GM12878 (cell line): ENCODE results near the gene PLEKHM2. TPM values are rescaled to one million over a fixed set of nuclear protein-coding genes. Genes with fewer than 3 reads are reported as not detected.

Experiments used
- ATAC-seq: fragments of 200-7000 bp; cut with Tn5 transposase; 3 replicates; pipeline ENCODE4 v1.9.1; 2020; ENCODE audit warnings: mild to moderate bottlenecking, moderate library complexity
- BruUV-seq: library from RNA; stranded (reverse); fragments of 400-500 nt; replicated peaks from 2 replicates; lab custom pipeline; 2021; lab: Mats Ljungman, UMichigan
- CTCF ChIA-PET: fragments of 300-600 bp; sonication (Branson Sonifier 250); formaldehyde crosslinking; extraction: SDS; loops from one replicate; lab custom pipeline; 2021; ENCODE audit warnings: inconsistent platforms; lab: Yijun Ruan, JAX
- POLR2A ChIA-PET: fragments of 350-600 bp; formaldehyde crosslinking; extraction: SDS; loops from one replicate; lab custom pipeline; 2021; ENCODE audit warnings: inconsistent platforms; lab: Charles Lee
- RAD21 ChIA-PET: fragments of 300-600 bp; sonication (Branson Sonifier 250); formaldehyde crosslinking; loops from one replicate; lab custom pipeline; 2023; ENCODE audit warnings: antibody characterized with exemption; ENCODE audit not compliant: unreplicated experiment; lab: Charles Lee
- SMC1A ChIA-PET: fragments of 300-600 bp; sonication (Branson Sonifier 250); formaldehyde crosslinking; loops from one replicate; lab custom pipeline; 2023; ENCODE audit not compliant: unreplicated experiment, uncharacterized antibody; lab: Charles Lee
- DNase-seq: peaks from one replicate; pipeline ENCODE4 v3.0.0-alpha.2; 2011; ENCODE audit warnings: low read depth, low spot score
- FAIRE-seq: peaks from 3 replicates; lab custom pipeline; 2011; peaks lifted over from hg19 to GRCh38; lab: Jason Lieb, UNC
- H2AFZ ChIP-seq: 2 replicates; pipeline ENCODE4 v1.6.0; 2011; ENCODE audit warnings: low read depth, low read length, control low read depth; ENCODE audit not compliant: control insufficient read depth
- H3K27ac ChIP-seq: 2 replicates; pipeline ENCODE4 v1.5.1; 2011; ENCODE audit warnings: control low read depth; ENCODE audit not compliant: control insufficient read depth, insufficient read depth
- H3K27me3 ChIP-seq, 2 experiments: replicated peaks in 1 of 2; 2 replicates each; pipeline versions ENCODE4 v1.6.0 to v1.6.1; 2011; ENCODE audit warnings: low read length in 1 of 2; ENCODE audit not compliant: control insufficient read depth in 2 of 2, insufficient read depth in 2 of 2
- H3K36me3 ChIP-seq, 2 experiments: 2 replicates each; pipeline ENCODE4 v1.5.1; 2011; ENCODE audit warnings: low read length in 1 of 2; ENCODE audit not compliant: control insufficient read depth in 2 of 2, insufficient read depth in 2 of 2
- H3K4me1 ChIP-seq: 2 replicates; pipeline ENCODE4 v1.6.1; 2011; ENCODE audit warnings: mild to moderate bottlenecking, low read length, moderate library complexity, mixed read lengths; ENCODE audit not compliant: control insufficient read depth, insufficient read depth
- H3K4me2 ChIP-seq: 2 replicates; pipeline ENCODE4 v1.6.0; 2011; ENCODE audit warnings: control low read depth; ENCODE audit not compliant: control insufficient read depth, insufficient read depth
- H3K4me3 ChIP-seq: fragments of 200-600 bp; sonication (generic); 2 replicates; pipeline ENCODE4 v1.5.1; 2016
- H3K79me2 ChIP-seq: 2 replicates; pipeline ENCODE4 v1.6.0; 2011; ENCODE audit warnings: low read length; ENCODE audit not compliant: control insufficient read depth, insufficient read depth
- H3K9ac ChIP-seq: 2 replicates; pipeline ENCODE4 v1.8.0; 2011; ENCODE audit warnings: low read length, control low read depth, mixed read lengths; ENCODE audit not compliant: control insufficient read depth, insufficient read depth
- H3K9me3 ChIP-seq: replicated peaks from 3 replicates; pipeline ENCODE4 v1.5.1; 2011; ENCODE audit warnings: mild to moderate bottlenecking, low read length; ENCODE audit not compliant: control insufficient read depth, insufficient read depth
- H4K20me1 ChIP-seq: 2 replicates; pipeline ENCODE4 v1.6.0; 2011; ENCODE audit not compliant: control insufficient read depth, insufficient read depth
- CHD4 ChIP-seq: fragments of 200-600 bp; sonication (generic); IDR thresholded peaks from 2 replicates; pipeline ENCODE4 v1.6.1; 2016; ENCODE audit warnings: mild to moderate bottlenecking
- E2F8 ChIP-seq: fragments of 450-650 bp; IDR thresholded peaks from 2 replicates; pipeline ENCODE4 v1.6.1; 2018; ENCODE audit warnings: mild to moderate bottlenecking, low read depth, moderate library complexity; ENCODE audit not compliant: partially characterized antibody
- MAX ChIP-seq: IDR thresholded peaks from 2 replicates; pipeline ENCODE4 v1.6.1; 2012; ENCODE audit warnings: low read depth, low read length, improper control_type of control experiment
- PBX3 ChIP-seq: IDR thresholded peaks from 2 replicates; pipeline ENCODE4 v1.6.1; 2011; ENCODE audit warnings: mild to moderate bottlenecking, low read depth, low read length, moderate library complexity; ENCODE audit not compliant: insufficient replicate concordance
- USF1 ChIP-seq: IDR thresholded peaks from 2 replicates; pipeline ENCODE4 v1.6.1; 2011; ENCODE audit warnings: borderline replicate concordance, low read depth, mild to moderate bottlenecking, moderate library complexity, mixed read lengths, low read length; ENCODE audit not compliant: insufficient read depth; ENCODE audit errors: extremely low read length
- WGBS: methylation state at CpG from one replicate; pipeline ENCODE4 v1.1.6; 2016; ENCODE audit warnings: low lambda C conversion rate; ENCODE audit not compliant: insufficient replicate concordance, insufficient coverage; ENCODE audit errors: missing lambda C conversion rate; 5-methylcytosine and 5-hydroxymethylcytosine counted together
- in situ Hi-C: fragments of 300-500 bp; cut with MboI; formaldehyde crosslinking; loops from 9 replicates; pipeline ENCODE4 v1.14.3; 2018; ENCODE audit warnings: mixed read lengths
- intact Hi-C: fragments of 100-400 bp; cut with micrococcal nuclease; formaldehyde crosslinking; loops from one replicate; pipeline ENCODE4 v1.14.2; 2022; ENCODE audit not compliant: unreplicated experiment
- polyA plus RNA-seq, 11 experiments: library from polyadenylated mRNA; depleted of rRNA in 4 of 11; unstranded in 6 of 11; stranded (reverse) in 5 of 11; fragments of >200 nt; fragmentation: Nextera tagmentation in 4 of 11; fragmentation: Illumina TruSeq in 1 of 11; extraction: Ambion mirVana in 4 of 11; extraction: Trizol in 1 of 11; gene quantifications; 1 replicate in 1 of 11; 2 replicates in 10 of 11; pipeline versions ENCODE4 v1.2.1 to v1.2.3, GENCODE V29; 2011 to 2016; ENCODE audit warnings: inconsistent platforms in 2 of 11, missing spikeins in 2 of 11, low read depth in 1 of 11
- total RNA-seq, 4 experiments: library from RNA; depleted of rRNA in 3 of 4; stranded (reverse); fragments of >200 nt in 3 of 4; fragmentation: Illumina TruSeq in 1 of 4; extraction: Trizol in 1 of 4; gene quantifications; 2 replicates each; pipeline versions ENCODE4 v1.2.1 to v1.2.3, GENCODE V29; 2013 to 2021

PLEKHM2 gene
- total and polyA plus RNA-seq, 10 of the 15 experiments (the other 5 are each of a cell fraction or from before 2014, with no cell fraction given), result 0.37 to 55.2 (median 19.3) TPM

- no peak overlapping the region for H3K27ac ChIP-seq
- in situ Hi-C loops, result no loop called here
- POLR2A ChIA-PET, result no interaction called here
Observed at GRCh38 chr1:15734296-15734695, 50.2 kb downstream of the PLEKHM2 start.

More at GRCh38 chr1:15734296-15734695, 50.2 kb downstream of the PLEKHM2 start:
- FAIRE-seq (no peak), DNase-seq (no peak), ATAC-seq (no peak)
- Histone ChIP-seq H3K4me2 (no peak overlapping the region), H3K4me1 (no peaks in the 10 kb centered on the region), H3K9ac (no peak overlapping the region), H2AFZ (no peak overlapping the region), H3K27me3 (no peaks in the 10 kb centered on the region), H3K79me2 (no peaks in the 10 kb centered on the region), H4K20me1 (no peaks in the 10 kb centered on the region), H3K4me3 (no peak overlapping the region), H3K9me3 (no peaks in the 10 kb centered on the region), H3K36me3 (peaks cover 4 to 15% of the 10 kb centered on the region in 2 experiments)
- RAD21 ChIA-PET, result no interaction called here
- SMC1A ChIA-PET, result no interaction called here
- TF ChIP-seq USF1, result no peak
- no peak for TF ChIP-seq E2F8
- no peak for TF ChIP-seq MAX
- no peak for TF ChIP-seq PBX3
- TF ChIP-seq CHD4, result no peak
- 89% methylated on average over 13 of the region's 13 CpGs for WGBS
- no TSS peak for BruUV-seq
- intact Hi-C loops, result loop anchor here (5.0 kb wide), 1 partner anchor 302 kb away; no protein-coding TSS in a partner anchor
- CTCF ChIA-PET, result no interaction called here
